ENCODE data around the gene LMCD1.

Gene LMCD1

GRCh38 chr3:8485141-8485870, 16.3 kb upstream of the LMCD1 start:
- DNase-seq, result no peak

- DNase-seq, result no peak
Observed at GRCh38 chr3:8485943-8486342, 15.7 kb upstream of the LMCD1 start.

DNA sequence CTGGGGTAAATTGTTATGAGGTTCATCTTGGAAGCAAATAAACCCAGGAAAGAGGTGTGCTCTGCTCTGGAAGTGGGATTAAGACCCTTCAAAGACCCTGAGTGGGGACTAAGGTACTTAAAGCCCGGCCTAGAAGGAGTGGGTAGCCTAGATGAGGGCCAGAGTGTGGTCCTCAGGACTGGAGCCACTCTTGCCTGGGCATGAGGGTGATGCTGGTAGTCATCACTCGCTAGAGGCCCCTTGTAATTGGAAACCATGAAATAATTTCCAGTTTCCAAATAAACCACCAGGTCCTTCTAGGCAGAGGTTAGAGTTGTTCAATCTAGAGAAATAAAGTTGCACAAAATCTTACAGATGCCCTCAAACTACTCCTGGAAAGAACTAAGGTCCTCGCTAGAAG, 15.2 kb upstream of the LMCD1 start:
- no peak for DNase-seq

GRCh38 chr3:8486936-8487335, 14.7 kb upstream of the LMCD1 start:
- DNase-seq, result no peak

DNA sequence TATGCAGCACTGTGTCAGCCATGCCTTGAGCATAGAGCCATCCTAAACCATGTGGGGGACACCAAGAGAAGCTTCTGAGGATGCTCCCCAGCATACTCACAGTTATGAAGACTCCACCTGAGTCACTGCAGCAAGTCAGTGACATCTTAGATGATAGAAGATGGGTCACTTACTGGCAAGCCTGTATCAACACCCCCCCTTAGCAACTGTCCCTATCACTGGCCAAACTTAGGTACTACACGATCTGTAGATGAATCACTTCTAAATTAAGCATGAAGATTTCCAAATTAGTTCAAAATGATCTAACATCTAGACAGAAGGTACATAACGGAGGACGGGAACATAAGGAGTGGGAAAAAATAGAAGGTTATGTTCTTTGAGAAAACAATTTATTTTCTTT, 13.2 kb upstream of the LMCD1 start:
- DNase-seq, result no peak

- no peak for DNase-seq
Observed at GRCh38 chr3:8488877-8489276, 12.7 kb upstream of the LMCD1 start.

DNA sequence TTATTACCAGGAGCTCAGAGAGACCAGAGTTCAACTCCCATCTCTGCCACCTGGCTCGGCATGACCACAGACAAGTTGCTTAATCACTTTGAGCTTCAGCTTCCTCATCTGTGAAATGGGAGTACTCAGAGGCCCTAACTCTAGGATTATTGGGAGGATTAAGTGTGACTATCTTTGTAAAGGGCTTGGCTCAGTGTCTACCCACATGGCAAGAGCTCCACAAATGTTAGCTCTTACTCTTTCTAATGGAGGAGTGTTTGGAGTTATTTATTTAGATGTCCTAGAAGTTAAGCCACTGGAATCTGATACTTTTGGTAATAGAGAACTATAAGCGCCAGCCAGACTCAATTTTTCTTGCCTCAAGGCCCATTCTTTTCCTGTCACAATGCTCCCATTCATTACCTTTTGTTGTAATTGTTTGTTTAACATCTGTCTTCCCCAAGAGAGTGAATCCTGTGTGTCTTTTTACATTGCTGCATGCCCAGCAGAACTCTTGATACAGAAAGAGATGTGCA, 12.3 kb upstream of the LMCD1 start:
- DNase-seq, result no peak

- DNase-seq, result no peak
Observed at GRCh38 chr3:8490079-8490552, 11.5 kb upstream of the LMCD1 start.

DNA sequence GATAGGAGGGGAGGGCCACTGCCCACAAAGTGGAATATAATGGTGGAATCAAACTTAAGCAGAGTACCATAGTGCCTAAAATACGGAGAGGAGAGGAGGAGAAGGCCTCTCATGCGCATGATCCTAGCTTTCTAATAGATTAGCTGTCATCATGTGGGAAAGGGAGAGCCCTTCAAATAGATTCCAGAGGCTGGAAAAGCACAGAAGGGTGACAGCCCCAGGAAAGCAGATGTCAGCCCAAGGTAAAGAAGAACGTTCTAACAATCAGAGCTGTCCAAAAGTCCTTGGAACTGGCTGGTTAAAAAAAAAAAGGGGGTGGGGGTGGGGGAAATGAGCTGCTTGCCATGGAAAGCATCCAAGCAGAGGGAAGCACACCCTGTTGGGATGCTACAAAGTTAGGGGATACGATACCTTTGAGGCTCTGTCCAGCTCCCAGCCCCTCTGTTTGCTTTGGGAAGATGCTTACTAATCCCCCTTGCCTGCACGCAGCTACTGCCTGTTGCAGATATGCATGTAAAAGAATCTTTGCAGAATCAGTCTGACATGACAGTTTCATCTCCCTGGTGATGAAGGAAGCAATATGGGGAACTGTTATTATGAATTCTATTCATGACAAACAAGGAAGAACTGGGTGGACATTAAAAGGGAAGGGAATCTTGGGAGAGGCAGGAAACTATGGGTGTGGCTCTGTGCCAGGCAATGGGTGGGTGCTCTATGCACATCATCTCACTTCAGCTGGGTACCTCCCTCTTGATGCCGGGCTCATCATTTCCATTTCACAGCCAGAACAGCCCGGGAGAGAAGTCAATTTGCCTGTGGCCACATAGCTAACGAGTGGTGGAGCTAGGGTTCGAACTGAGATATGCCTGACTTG, 10.1 kb upstream of the LMCD1 start:
- DNase-seq, result no peak

DNA sequence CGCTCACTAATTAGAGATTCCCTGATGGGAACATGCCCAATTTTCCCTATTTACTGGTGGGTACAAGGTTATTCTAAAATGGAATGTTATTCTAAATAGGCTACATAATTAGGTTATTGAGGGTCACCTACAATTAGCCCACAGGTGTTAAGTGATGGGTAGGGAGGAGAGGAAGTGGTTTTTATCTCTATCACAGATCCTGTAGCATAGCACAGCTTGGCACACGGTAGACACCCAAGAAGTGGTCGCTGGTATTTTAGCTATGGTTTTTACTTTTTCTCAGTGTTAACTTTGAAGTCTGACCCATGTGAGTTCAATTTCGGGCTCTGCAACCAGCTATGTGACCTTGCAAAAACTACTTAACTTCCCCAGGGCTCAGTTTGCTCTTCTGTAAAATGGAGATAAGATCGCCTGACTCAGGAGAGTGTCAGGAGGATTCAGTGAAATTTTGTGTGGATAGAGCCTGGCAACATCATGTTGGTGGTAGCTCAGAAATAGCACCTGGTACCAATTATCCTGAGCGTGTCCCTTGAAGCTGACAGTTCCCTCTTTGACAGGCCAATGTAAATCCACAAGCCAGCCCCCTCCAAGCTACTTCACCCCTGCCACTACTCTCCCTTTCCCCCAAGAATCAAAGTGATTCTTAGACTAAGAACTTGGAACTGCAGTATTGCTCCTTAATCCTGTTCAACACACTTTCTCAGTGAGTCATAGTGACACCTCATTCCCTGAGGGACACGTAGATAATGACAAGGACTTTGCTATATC, 8.7 kb upstream of the LMCD1 start:
- DNase-seq, result no peak

DNA sequence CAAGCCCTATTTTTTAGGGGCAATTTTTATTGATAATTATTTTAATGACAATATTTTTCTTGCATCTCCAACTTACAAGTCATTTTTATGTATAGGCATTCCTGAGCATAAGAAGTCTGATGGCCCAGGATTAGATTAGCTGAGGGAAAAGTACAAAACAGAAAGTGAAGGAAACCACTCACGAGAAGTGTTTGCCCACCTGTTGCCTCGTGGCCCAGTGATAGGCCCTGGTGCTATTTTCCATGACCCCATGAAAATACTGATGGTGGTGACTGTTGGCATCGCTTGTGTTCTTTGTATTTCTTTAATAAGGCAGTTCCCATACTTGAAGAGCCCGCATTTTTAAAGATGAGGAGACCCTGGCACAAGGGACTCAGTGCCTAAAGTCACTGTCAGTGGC, 7.9 kb upstream of the LMCD1 start:
- no peak for DNase-seq

DNA sequence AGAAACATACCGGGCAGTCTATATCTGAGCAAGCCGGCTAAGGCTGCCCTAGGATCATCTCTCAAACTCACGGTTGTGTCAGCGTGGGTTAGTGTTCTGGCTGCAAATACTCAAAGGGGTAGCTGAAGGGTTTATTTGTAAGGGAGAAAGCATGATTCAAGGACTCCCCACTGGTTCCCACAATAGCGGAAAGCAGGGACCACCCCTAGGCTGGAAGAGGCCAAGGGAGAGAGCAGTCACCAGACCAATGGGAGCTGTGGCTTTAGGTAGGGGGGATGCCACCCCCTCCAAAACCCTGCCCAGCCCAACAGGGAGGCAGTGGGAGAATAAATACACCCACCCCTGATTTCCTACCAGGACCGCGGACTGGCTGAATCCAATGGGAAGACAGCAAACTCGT, 7.3 kb upstream of the LMCD1 start:
- no peak for DNase-seq

DNA sequence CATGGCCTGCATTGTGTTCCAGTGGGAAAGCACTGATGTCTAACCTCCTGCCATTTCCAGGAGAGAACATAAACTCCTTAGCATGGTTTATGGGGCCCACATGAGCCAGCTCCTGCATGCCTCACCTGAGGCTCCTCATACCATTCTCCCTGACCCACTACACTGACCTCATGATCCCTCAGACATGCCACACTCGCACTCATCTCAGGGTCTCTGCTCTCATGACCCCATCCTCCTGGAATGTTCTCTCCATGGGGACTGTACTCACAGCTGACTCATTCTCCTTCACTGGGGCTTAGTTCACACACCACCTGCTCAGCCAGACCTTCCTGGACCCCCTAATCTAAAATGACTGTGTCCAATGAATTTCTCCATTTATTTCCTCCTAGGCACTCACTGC, 4.0 kb upstream of the LMCD1 start:
- DNase-seq, result no peak

DNA sequence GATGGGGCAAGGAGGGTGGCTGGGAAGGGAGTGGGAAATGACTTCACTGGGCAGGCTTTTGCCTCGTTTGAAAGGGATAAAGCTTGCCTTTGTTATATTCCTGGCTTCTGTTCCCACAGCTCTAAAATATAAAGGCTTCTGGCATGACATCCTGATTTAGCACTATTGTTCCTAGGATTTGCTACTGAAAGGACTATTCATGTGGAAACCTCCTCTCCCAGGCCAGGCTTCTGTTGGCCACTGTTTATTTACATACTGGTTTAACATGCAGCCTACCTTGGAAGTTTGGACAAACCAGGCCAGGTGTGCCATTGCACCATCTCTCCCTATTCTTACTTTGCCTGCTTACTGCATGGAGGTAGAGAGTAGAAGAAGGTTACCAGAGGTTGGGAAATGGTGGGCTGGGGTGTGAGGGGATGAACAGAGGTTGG, 2.4 kb upstream of the LMCD1 start:
- no peak for DNase-seq

DNA sequence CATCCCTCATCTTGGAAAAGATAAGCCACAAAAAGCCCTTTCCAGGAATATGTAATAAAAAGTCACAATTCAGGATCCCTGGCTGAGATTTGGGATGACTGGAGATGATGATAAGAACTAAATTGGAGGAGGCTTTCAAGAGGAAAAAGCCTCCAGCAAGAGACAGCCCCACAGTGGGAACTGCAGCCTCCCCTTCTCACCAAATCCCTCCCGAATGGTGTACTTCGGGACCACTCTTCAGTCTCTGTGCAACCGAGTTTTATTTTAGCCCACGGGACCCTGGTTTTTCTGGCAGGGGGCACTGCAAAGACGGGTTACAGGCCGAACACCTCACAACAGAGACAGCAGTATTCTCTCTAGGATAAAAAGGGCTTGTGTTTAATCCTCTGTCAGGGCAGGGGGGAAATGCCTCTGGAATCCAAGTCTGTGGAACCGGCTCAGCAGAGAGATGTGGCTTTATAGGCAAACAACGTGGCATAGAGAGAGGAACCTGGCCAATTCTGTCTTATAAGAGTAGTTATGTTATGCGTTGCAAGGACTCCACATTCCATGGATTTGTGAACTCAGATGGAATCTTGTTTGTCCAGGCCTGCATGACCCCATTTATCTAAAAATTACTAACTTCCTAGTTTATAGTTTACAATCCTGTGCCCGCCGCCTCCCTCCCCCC, 1.2 kb upstream of the LMCD1 start:
- DNase-seq, result no peak

- DNase-seq, result no peak
Observed at GRCh38 chr3:8500989-8501370, 643 bp upstream of the LMCD1 start.

DNA sequence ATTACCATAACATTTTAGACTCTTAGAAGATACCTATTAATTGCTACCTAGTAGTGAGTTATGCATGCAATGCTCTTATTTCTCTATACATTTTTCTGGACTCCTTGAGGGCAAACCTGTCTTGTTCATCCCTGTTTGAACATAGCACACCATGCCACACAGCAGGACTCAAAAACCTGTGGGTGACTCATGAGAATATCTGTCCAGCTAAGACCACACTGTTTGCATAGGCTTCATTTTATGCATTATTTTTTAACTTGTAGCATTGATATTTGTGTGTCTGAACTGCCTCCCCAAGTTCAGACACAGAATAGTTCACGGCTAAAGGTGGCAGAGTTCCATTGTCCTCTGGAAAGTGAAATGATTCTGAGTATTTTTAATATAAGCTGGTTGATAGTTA, 1.8 kb downstream of the LMCD1 start:
- no peak for DNase-seq

- DNase-seq, result peak; percentile 72
Observed at GRCh38 chr3:8503871-8504610, 2.4 kb downstream of the LMCD1 start.

DNA sequence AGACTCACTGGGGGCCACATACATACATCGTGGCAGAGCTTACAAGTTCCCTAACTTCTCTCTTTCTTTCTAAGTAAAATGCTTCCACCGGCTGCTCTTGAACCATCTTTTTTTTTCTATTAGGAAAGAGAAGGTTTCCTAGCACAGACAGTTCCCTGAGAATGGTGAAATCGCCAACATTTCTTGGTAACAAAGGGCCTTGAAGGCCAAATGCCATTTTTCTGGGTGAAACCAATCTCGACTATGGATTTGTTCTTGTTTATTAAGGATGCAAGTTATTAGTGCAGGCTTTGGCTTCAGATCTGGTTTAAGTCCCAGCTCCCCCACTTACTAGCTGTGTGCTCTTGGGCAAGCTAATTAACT, 3.0 kb downstream of the LMCD1 start:
- no peak for DNase-seq

GRCh38 chr3:8505621-8506020, 4.0 kb downstream of the LMCD1 start:
- DNase-seq, result no peak

- DNase-seq, result no peak
Observed at GRCh38 chr3:8506571-8507061, 5.0 kb downstream of the LMCD1 start.

- DNase-seq, result no peak
Observed at GRCh38 chr3:8507496-8507895, 5.9 kb downstream of the LMCD1 start.
